Measurements from ENCODE around the gene NDUFS6.

NDUFS6 gene

DNA sequence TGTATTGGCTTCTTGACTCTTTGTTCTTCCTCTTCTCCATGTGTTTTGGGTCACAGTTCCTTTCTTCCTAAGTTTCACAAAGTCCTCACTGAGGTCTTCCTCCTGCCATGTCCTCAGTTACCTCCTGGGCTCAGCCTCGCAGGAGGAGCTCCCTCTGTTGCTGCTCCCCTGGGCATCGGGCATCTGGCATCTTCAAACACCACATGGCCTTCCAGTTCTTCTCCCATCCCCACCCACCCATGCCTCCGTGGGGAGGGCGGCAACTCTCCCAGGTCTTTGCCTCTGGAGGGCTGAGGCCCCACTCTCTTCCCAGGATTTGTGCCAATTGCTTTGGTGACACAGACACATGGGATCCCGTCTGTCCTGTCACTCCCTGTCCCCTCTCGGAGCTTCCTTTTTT, 24.4 kb upstream of the NDUFS6 start:
- H3K23ac ChIP-seq (ENCODE audit: low read depth, low read length, poor library complexity), result no peak overlapping the region
- H3K9ac ChIP-seq (ENCODE audit: low read depth, low read length, poor library complexity), result no peak overlapping the region
- H3K4me2 ChIP-seq (ENCODE audit: insufficient read depth, low read length, poor library complexity, severe bottlenecking), result no peak overlapping the region
- no peaks in the 10 kb centered on the region for H3K36me3 ChIP-seq (replicated peaks in 1 of 2; ENCODE audit: control insufficient read depth in 2 of 2, insufficient read depth in 2 of 2, low read length in 2 of 2)
- no peak overlapping the region for H2BK5ac ChIP-seq (ENCODE audit: low read length)
- peaks cover 0 to 10% of the 10 kb centered on the region in 2 donors for H3K9me3 ChIP-seq (replicated peaks in 1 of 2; ENCODE audit: control insufficient read depth in 2 of 2, insufficient read depth in 1 of 2, low read depth in 1 of 2, low read length in 2 of 2)
- H3K4ac ChIP-seq (ENCODE audit: low read length), result no peak overlapping the region
- H2AFZ ChIP-seq (ENCODE audit: low read length), result no peak overlapping the region
- no peak overlapping the region for H4K8ac ChIP-seq (ENCODE audit: low read depth, low read length)
- no peak overlapping the region for H3K18ac ChIP-seq (ENCODE audit: low read length)
- H3K79me1 ChIP-seq (ENCODE audit: low read depth, low read length), result no peaks in the 10 kb centered on the region
- no peak overlapping the region for H2BK15ac ChIP-seq (ENCODE audit: low read length)
- no peak overlapping the region for H3K4me3 ChIP-seq (ENCODE audit: low read length in 2 of 2)
- no peak overlapping the region for H4K91ac ChIP-seq (ENCODE audit: low read depth, low read length, poor library complexity)
- peaks cover 0 to 9% of the 10 kb centered on the region in 2 donors for H3K4me1 ChIP-seq (ENCODE audit: control insufficient read depth in 2 of 2, insufficient read depth in 1 of 2, low read depth in 1 of 2, low read length in 2 of 2)
- no peak overlapping the region for H2BK12ac ChIP-seq (ENCODE audit: low read length)
- no peak overlapping the region for H2BK120ac ChIP-seq (ENCODE audit: low read depth, low read length)
- no peak overlapping the region for H2AK5ac ChIP-seq (ENCODE audit: low read depth, low read length)
- H3K27me3 ChIP-seq (ENCODE audit: control insufficient read depth in 3 of 3, insufficient read depth in 3 of 3, low read depth in 1 of 3, low read length in 3 of 3), result no peaks in the 10 kb centered on the region
- no peak overlapping the region for H3K27ac ChIP-seq (replicated peaks; ENCODE audit: low read length)
- WGBS, 2 donors (ENCODE audit: extremely low coverage in 2 of 2, insufficient read length in 2 of 2, insufficient replicate concordance in 1 of 2), result no CpG with 5 or more reads among the region's 6 CpGs
- no peak for DNase-seq (ENCODE audit: low spot score)
- H3K14ac ChIP-seq (ENCODE audit: low read length), result no peak overlapping the region

DNA sequence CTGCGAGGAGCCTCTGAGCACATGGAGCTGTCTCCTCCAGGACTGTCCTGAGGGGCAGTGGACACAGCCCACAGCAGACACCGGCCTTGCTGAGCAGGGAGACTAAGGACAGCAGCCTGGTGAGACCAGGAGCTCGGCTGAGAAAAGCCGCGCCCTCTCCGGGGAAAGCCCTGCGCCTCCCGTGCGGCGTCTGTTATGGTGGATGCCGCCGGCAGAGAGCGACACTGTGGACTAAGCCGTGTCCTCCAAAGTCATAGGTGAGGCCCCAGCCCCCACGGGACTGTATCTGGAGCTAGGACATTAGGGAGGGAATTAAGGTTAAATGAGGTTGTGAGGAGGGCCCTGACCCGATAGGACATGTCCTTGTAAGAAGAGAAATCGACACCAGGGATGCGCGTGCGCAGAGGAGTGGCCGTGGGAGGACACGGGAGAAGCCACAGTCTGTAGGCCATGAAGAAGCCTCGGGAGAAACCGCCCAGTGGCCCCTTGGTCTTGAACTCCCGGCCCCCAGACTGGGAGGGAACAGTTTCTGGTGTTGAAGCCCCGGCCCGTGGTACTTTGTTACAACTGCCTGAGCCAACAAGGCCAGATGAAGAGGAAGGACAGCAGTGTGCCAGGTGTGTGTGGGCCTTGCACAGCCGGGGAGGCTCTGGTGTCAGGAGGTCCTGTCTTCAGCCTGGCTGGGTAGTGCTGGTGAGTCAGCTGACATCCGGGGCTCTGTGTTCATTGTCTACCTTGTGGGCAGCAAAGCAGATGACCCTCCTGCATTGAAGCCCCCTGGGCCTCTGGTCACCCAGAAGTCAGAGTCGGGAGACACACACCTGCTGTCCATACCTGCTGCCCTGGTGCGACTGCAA, 23.7 kb upstream of the NDUFS6 start:
- Histone ChIP-seq H2AFZ (ENCODE audit: low read length) (peak overlapping the region; percentile 49), H3K9ac (ENCODE audit: low read depth, low read length, poor library complexity) (peak overlapping the region; percentile 15), H3K23ac (ENCODE audit: low read depth, low read length, poor library complexity) (no peak overlapping the region), H2BK5ac (ENCODE audit: low read length) (no peak overlapping the region), H4K91ac (ENCODE audit: low read depth, low read length, poor library complexity) (no peak overlapping the region), H3K18ac (ENCODE audit: low read length) (peak overlapping the region; percentile 72), H2BK12ac (ENCODE audit: low read length) (no peak overlapping the region), H2BK15ac (ENCODE audit: low read length) (no peak overlapping the region), H3K4me1 (ENCODE audit: control insufficient read depth in 2 of 2, insufficient read depth in 1 of 2, low read depth in 1 of 2, low read length in 2 of 2) (peaks cover 0 to 9% of the 10 kb centered on the region in 2 donors), H3K27ac (replicated peaks; ENCODE audit: low read length) (no peak overlapping the region), H3K4me3 (ENCODE audit: low read length in 2 of 2) (no peak overlapping the region), H3K36me3 (replicated peaks in 1 of 2; ENCODE audit: control insufficient read depth in 2 of 2, insufficient read depth in 2 of 2, low read length in 2 of 2) (no peaks in the 10 kb centered on the region), H2AK5ac (ENCODE audit: low read depth, low read length) (peak overlapping the region; percentile 34), H3K14ac (ENCODE audit: low read length) (peak overlapping the region; percentile 97), H3K9me3 (replicated peaks in 1 of 2; ENCODE audit: control insufficient read depth in 2 of 2, insufficient read depth in 1 of 2, low read depth in 1 of 2, low read length in 2 of 2) (peaks cover 0 to 10% of the 10 kb centered on the region in 2 donors), H3K4me2 (ENCODE audit: insufficient read depth, low read length, poor library complexity, severe bottlenecking) (no peak overlapping the region), H3K27me3 (ENCODE audit: control insufficient read depth in 3 of 3, insufficient read depth in 3 of 3, low read depth in 1 of 3, low read length in 3 of 3) (no peaks in the 10 kb centered on the region), H3K4ac (ENCODE audit: low read length) (no peak overlapping the region), H2BK120ac (ENCODE audit: low read depth, low read length) (no peak overlapping the region), H4K8ac (ENCODE audit: low read depth, low read length) (no peak overlapping the region), H3K79me1 (ENCODE audit: low read depth, low read length) (no peaks in the 10 kb centered on the region)
- DNase-seq (ENCODE audit: low spot score), result no peak
- no CpG with 5 or more reads among the region's 31 CpGs for WGBS, 2 donors (ENCODE audit: extremely low coverage in 2 of 2, insufficient read length in 2 of 2, insufficient replicate concordance in 1 of 2)

DNA sequence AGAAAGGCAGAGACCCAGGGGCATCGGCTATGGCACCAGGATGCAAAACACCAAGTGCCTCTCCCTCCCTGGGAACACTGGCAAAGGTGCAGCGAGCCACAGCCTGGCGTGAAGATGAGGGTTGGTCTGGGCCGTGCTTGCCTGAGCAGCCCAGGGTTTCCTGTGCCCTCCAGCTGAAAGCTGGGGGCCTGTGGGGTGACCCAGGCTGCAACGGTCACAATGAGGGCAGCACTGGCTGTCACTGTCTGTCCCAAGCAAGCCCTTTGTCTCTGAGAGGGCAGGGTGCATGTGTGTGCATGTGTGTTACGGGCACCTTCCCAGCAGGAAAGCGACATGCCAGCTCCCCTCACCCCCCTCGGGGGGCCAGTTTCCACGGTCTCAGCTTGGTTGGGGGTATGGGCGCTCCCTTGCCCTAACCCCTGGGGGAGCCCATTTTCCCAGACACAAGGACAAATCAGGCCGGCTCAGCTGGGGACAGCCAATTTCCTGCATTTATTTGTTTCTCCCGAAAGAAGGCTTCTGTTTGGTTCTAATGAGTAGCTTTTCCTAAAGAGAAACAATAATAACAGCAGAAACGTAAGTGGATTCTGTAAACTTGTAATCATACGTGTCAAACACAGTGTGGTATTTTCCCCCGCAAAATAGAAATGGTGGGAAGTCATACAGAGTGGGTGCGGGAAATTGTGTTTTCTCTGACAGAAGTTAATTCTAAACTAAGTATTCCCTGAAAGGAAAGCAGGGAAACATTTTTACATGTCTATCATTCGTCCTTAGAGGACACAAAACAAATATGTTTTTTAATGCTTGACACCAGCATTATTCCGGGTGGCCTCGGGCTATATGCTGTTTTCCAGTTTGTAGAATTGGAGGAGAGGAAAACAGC, 22.8 kb upstream of the NDUFS6 start:
- Histone ChIP-seq H2BK5ac (ENCODE audit: low read length) (no peak overlapping the region), H3K36me3 (replicated peaks in 1 of 2; ENCODE audit: control insufficient read depth in 2 of 2, insufficient read depth in 2 of 2, low read length in 2 of 2) (no peaks in the 10 kb centered on the region), H3K14ac (ENCODE audit: low read length) (peak overlapping the region; percentile 97), H2BK120ac (ENCODE audit: low read depth, low read length) (no peak overlapping the region), H3K4ac (ENCODE audit: low read length) (no peak overlapping the region), H3K4me1 (ENCODE audit: control insufficient read depth in 2 of 2, insufficient read depth in 1 of 2, low read depth in 1 of 2, low read length in 2 of 2) (peaks cover 0 to 7% of the 10 kb centered on the region in 2 donors), H4K91ac (ENCODE audit: low read depth, low read length, poor library complexity) (peak overlapping the region; percentile 59), H2AFZ (ENCODE audit: low read length) (peak overlapping the region; percentile 49), H3K27me3 (ENCODE audit: control insufficient read depth in 3 of 3, insufficient read depth in 3 of 3, low read depth in 1 of 3, low read length in 3 of 3) (no peaks in the 10 kb centered on the region), H2BK15ac (ENCODE audit: low read length) (no peak overlapping the region), H3K18ac (ENCODE audit: low read length) (peak overlapping the region; percentile 72), H2AK5ac (ENCODE audit: low read depth, low read length) (peak overlapping the region; percentile 34), H3K79me1 (ENCODE audit: low read depth, low read length) (no peaks in the 10 kb centered on the region), H3K9me3 (replicated peaks in 1 of 2; ENCODE audit: control insufficient read depth in 2 of 2, insufficient read depth in 1 of 2, low read depth in 1 of 2, low read length in 2 of 2) (peaks cover 0 to 10% of the 10 kb centered on the region in 2 donors), H4K8ac (ENCODE audit: low read depth, low read length) (no peak overlapping the region), H3K9ac (ENCODE audit: low read depth, low read length, poor library complexity) (peak overlapping the region; percentile 24), H3K23ac (ENCODE audit: low read depth, low read length, poor library complexity) (no peak overlapping the region), H3K4me3 (ENCODE audit: low read length in 2 of 2) (peak overlapping the region in 1 of 2 donors; percentile 8), H2BK12ac (ENCODE audit: low read length) (no peak overlapping the region), H3K27ac (replicated peaks; ENCODE audit: low read length) (no peak overlapping the region), H3K4me2 (ENCODE audit: insufficient read depth, low read length, poor library complexity, severe bottlenecking) (no peak overlapping the region)
- no peak for DNase-seq (ENCODE audit: low spot score)
- WGBS, 2 donors (ENCODE audit: extremely low coverage in 2 of 2, insufficient read length in 2 of 2, insufficient replicate concordance in 1 of 2), result no CpG with 5 or more reads among the region's 19 CpGs
